Liver (tissue), 9 donors: ENCODE data around the gene AGBL4. TPM values are rescaled to one million over a fixed set of nuclear protein-coding genes. Genes with fewer than 3 reads are reported as not detected.

Experiments used
- DNase-seq: peaks from one replicate; pipeline ENCODE4 v3.0.0-alpha.2; 2017; ENCODE audit warnings: low spot score
- H3K27ac ChIP-seq, 2 donors: one replicate each; pipeline ENCODE4 v1.7.0; 2013; ENCODE audit warnings: inconsistent platforms in 2 of 2, low read length in 2 of 2, control low read depth in 1 of 2, low read depth in 1 of 2, mild to moderate bottlenecking in 1 of 2
- H3K27me3 ChIP-seq, 4 donors: one replicate each; pipeline versions ENCODE4 v1.6.1 to v1.7.0; 2013; ENCODE audit warnings: low read length in 3 of 4, inconsistent platforms in 1 of 4, mild to moderate bottlenecking in 1 of 4, moderate library complexity in 1 of 4; ENCODE audit not compliant: control insufficient read depth in 4 of 4, insufficient read depth in 4 of 4
- H3K36me3 ChIP-seq, 4 donors: one replicate each; pipeline versions ENCODE4 v1.6.1 to v1.7.0; 2013; ENCODE audit warnings: low read length in 3 of 4, mild to moderate bottlenecking in 3 of 4, low read depth in 1 of 4, moderate library complexity in 1 of 4; ENCODE audit not compliant: control insufficient read depth in 4 of 4, insufficient read depth in 3 of 4
- H3K4me1 ChIP-seq, 4 donors: one replicate each; pipeline versions ENCODE4 v1.6.1 to v1.7.0; 2013; ENCODE audit warnings: low read length in 3 of 4, mild to moderate bottlenecking in 3 of 4, moderate library complexity in 1 of 4; ENCODE audit not compliant: control insufficient read depth in 4 of 4, insufficient read depth in 4 of 4
- H3K4me3 ChIP-seq, 3 donors: one replicate each; pipeline versions ENCODE4 v1.6.1 to v1.7.0; 2013; ENCODE audit warnings: low read length in 3 of 3, control low read depth in 1 of 3, low read depth in 1 of 3, mild to moderate bottlenecking in 1 of 3
- H3K9ac ChIP-seq, 2 donors: one replicate each; pipeline ENCODE4 v1.7.0; 2013; ENCODE audit warnings: low read length in 2 of 2, mild to moderate bottlenecking in 2 of 2, moderate library complexity in 2 of 2, control low read depth in 1 of 2, low read depth in 1 of 2
- H3K9me3 ChIP-seq, 4 donors: one replicate each; pipeline versions ENCODE4 v1.6.1 to v1.7.0; 2013; ENCODE audit warnings: low read length in 3 of 4; ENCODE audit not compliant: control insufficient read depth in 4 of 4
- ATF3 ChIP-seq: IDR thresholded peaks from 2 replicates; pipeline ENCODE4 v1.6.1; 2016; ENCODE audit warnings: antibody characterized with exemption
- CTCF ChIP-seq: fragments of 150-350 bp; IDR thresholded peaks from 2 replicates; pipeline ENCODE4 v1.5.1; 2017; ENCODE audit warnings: improper control_type of control experiment, low read depth, low read length; ENCODE audit not compliant: missing input control
- EGR1 ChIP-seq, 2 donors: IDR thresholded peaks; 2 replicates each; pipeline ENCODE4 v1.6.1; 2016 to 2018; ENCODE audit warnings: antibody characterized with exemption in 2 of 2, low read depth in 2 of 2
- FOXA1 ChIP-seq: IDR thresholded peaks from 2 replicates; pipeline ENCODE4 v1.6.1; 2016; ENCODE audit warnings: antibody characterized with exemption
- FOXA2 ChIP-seq: IDR thresholded peaks from 2 replicates; pipeline ENCODE4 v1.6.1; 2016; ENCODE audit warnings: antibody characterized with exemption
- GABPA ChIP-seq, 2 donors: IDR thresholded peaks in 1 of 2; conservative IDR thresholded peaks in 1 of 2; 2 replicates each; pipeline ENCODE4 v1.6.1; 2016; ENCODE audit warnings: antibody characterized with exemption in 2 of 2, mild to moderate bottlenecking in 1 of 2, moderate library complexity in 1 of 2
- HNF4A ChIP-seq, 2 donors: conservative IDR thresholded peaks; 2 replicates each; pipeline ENCODE4 v1.6.1; 2016; ENCODE audit warnings: antibody characterized with exemption in 2 of 2, mild to moderate bottlenecking in 2 of 2
- HNF4G ChIP-seq: IDR thresholded peaks from 2 replicates; pipeline ENCODE4 v1.6.1; 2016; ENCODE audit warnings: antibody characterized with exemption
- JUND ChIP-seq, 2 donors: IDR thresholded peaks; 2 replicates each; pipeline ENCODE4 v1.6.1; 2016; ENCODE audit warnings: antibody characterized with exemption in 2 of 2
- MAX ChIP-seq: IDR thresholded peaks from 2 replicates; pipeline ENCODE4 v1.6.1; 2016; ENCODE audit warnings: antibody characterized with exemption
- NR2F2 ChIP-seq: IDR thresholded peaks from 2 replicates; pipeline ENCODE4 v1.6.1; 2016; ENCODE audit warnings: antibody characterized with exemption
- RAD21 ChIP-seq, 2 donors: IDR thresholded peaks; 2 replicates each; pipeline ENCODE4 v1.6.1; 2016; ENCODE audit warnings: antibody characterized with exemption in 2 of 2, mild to moderate bottlenecking in 2 of 2
- REST ChIP-seq: IDR thresholded peaks from 2 replicates; pipeline ENCODE4 v1.6.1; 2016; ENCODE audit warnings: antibody characterized with exemption, mild to moderate bottlenecking
- RXRA ChIP-seq, 2 donors: IDR thresholded peaks; 2 replicates each; pipeline ENCODE4 v1.6.1; 2017 to 2018; ENCODE audit warnings: antibody characterized with exemption in 2 of 2, mild to moderate bottlenecking in 1 of 2
- SP1 ChIP-seq: IDR thresholded peaks from 2 replicates; pipeline ENCODE4 v1.6.1; 2018; ENCODE audit warnings: antibody characterized with exemption, mild to moderate bottlenecking
- TAF1 ChIP-seq: conservative IDR thresholded peaks from 2 replicates; pipeline ENCODE4 v1.6.1; 2016; ENCODE audit warnings: antibody characterized with exemption, mild to moderate bottlenecking
- YY1 ChIP-seq: IDR thresholded peaks from 2 replicates; pipeline ENCODE4 v1.6.1; 2016; ENCODE audit warnings: antibody characterized with exemption, mild to moderate bottlenecking
- ZBTB33 ChIP-seq: IDR thresholded peaks from 2 replicates; pipeline ENCODE4 v1.6.1; 2016; ENCODE audit warnings: antibody characterized with exemption
- WGBS: extraction: QIAGEN DNeasy Blood & Tissue Kit; methylation state at CpG from one replicate; pipeline ENCODE4 v1.1.7; 2013; 5-methylcytosine and 5-hydroxymethylcytosine counted together
- polyA plus RNA-seq, 2 donors: library from polyadenylated mRNA; stranded (reverse) in 1 of 2; unstranded in 1 of 2; fragments of 200-250 nt in 1 of 2; fragments of >200 nt in 1 of 2; fragmentation: Nextera tagmentation in 1 of 2; extraction: Ambion mirVana in 1 of 2; gene quantifications; one replicate each; pipeline versions ENCODE4 v1.2.1 to v1.2.3, GENCODE V29; 2013 to 2015
- total RNA-seq, 2 donors: library from RNA; depleted of rRNA; stranded (reverse); fragments of >200 nt; gene quantifications; one replicate each; pipeline ENCODE4 v1.2.3, GENCODE V29; 2014
- donor health status: healthy.
- donor health status: healthy.
- donor health status: healthy.
- donor health status: healthy.
- donor health status: healthy.

The AGBL4 gene
- total and polyA plus RNA-seq, 4 donors = 0.75 to 0.76 TPM; not detected in 2

- no peak for DNase-seq
- Histone ChIP-seq H3K4me3 (no peak overlapping the region), H3K4me1 (no peaks in the 10 kb centered on the region), H3K27me3 (no peaks in the 10 kb centered on the region), H3K27ac (no peak overlapping the region), H3K9me3 (no peaks in the 10 kb centered on the region), H3K36me3 (no peaks in the 10 kb centered on the region), H3K9ac (no peak overlapping the region)
- TF ChIP-seq CTCF (no peak), TAF1 (no peak), EGR1 (IDR thresholded peaks at IDR 0.05; ENCODE audit: low read depth in 2 of 2) (no peak), NR2F2 (no peak), FOXA1 (no peak), RAD21 (IDR thresholded peaks at IDR 0.05) (no peak), ZBTB33 (no peak), FOXA2 (no peak), HNF4G (no peak), RXRA (IDR thresholded peaks at IDR 0.05) (no peak), MAX (no peak), HNF4A (conservative IDR thresholded peaks at IDR 0.05) (no peak), GABPA (IDR thresholded peaks at IDR 0.05 in 1 of 2, conservative IDR thresholded peaks at IDR 0.05 in 1 of 2) (no peak), REST (no peak), SP1 (no peak), YY1 (no peak), JUND (IDR thresholded peaks at IDR 0.05) (no peak), ATF3 (no peak)
- 91% methylated on average over 5 of the region's 5 CpGs for WGBS
Observed at GRCh38 chr1:48725341-48726046, 1298.3 kb downstream of the AGBL4 start.
